GM21390 (cell line): ENCODE data around the gene MYOCD.

Source experiments
- ATAC-seq: cut with Tn5 transposase; IDR thresholded peaks from one replicate; pipeline ENCODE4 v1.9.1; 2021; ENCODE audit not compliant: unreplicated experiment

Gene MYOCD

GRCh38 chr17:12693640-12694039 lies 27.9 kb downstream of the MYOCD start:
- ATAC-seq: no peak

GRCh38 chr17:12706070-12706469 lies 40.4 kb downstream of the MYOCD start:
- ATAC-seq: no peak

- ATAC-seq: no peak
Measured at GRCh38 chr17:12709063-12709462, 43.4 kb downstream of the MYOCD start.

- no peak for ATAC-seq
Measured at GRCh38 chr17:12712415-12712814, 46.7 kb downstream of the MYOCD start.

- ATAC-seq: no peak
Measured at GRCh38 chr17:12712941-12713340, 47.3 kb downstream of the MYOCD start.

- no peak for ATAC-seq
Measured at GRCh38 chr17:12719948-12720347, 54.3 kb downstream of the MYOCD start.

GRCh38 chr17:12721581-12721980 lies 55.9 kb downstream of the MYOCD start:
- no peak for ATAC-seq

- no peak for ATAC-seq
Measured at GRCh38 chr17:12722282-12722681, 56.6 kb downstream of the MYOCD start.

GRCh38 chr17:12726131-12726530 lies 60.4 kb downstream of the MYOCD start:
- ATAC-seq: no peak

- ATAC-seq: no peak
Measured at GRCh38 chr17:12727076-12727760, 61.5 kb downstream of the MYOCD start.

GRCh38 chr17:12727881-12728280 lies 62.2 kb downstream of the MYOCD start:
- ATAC-seq: no peak

- ATAC-seq: no peak
Measured at GRCh38 chr17:12729086-12729485, 63.4 kb downstream of the MYOCD start.

GRCh38 chr17:12730421-12730820 lies 64.7 kb downstream of the MYOCD start:
- no peak for ATAC-seq

GRCh38 chr17:12730931-12731521 lies 65.3 kb downstream of the MYOCD start:
- ATAC-seq: no peak

GRCh38 chr17:12731839-12732238 lies 66.1 kb downstream of the MYOCD start:
- ATAC-seq: no peak

- ATAC-seq: no peak
Measured at GRCh38 chr17:12732366-12732765, 66.7 kb downstream of the MYOCD start.

GRCh38 chr17:12734926-12735325 lies 69.2 kb downstream of the MYOCD start:
- no peak for ATAC-seq

- no peak for ATAC-seq
Measured at GRCh38 chr17:12735517-12735916, 69.8 kb downstream of the MYOCD start.

- ATAC-seq: no peak
Measured at GRCh38 chr17:12736526-12736925, 70.8 kb downstream of the MYOCD start.

GRCh38 chr17:12737740-12738469 lies 72.2 kb downstream of the MYOCD start:
- no peak for ATAC-seq

- no peak for ATAC-seq
Measured at GRCh38 chr17:12738624-12739023, 72.9 kb downstream of the MYOCD start.

GRCh38 chr17:12739500-12739899 lies 73.8 kb downstream of the MYOCD start:
- no peak for ATAC-seq
